Breast epithelium (tissue), 4 donors: ENCODE measurements around the gene IER3. TPM values are rescaled to one million over a fixed set of nuclear protein-coding genes. Genes with fewer than 3 reads are reported as not detected.
"Not testable (repeated sequence)": the region's sequence is repeated elsewhere in the genome, so short reads cannot be mapped to it uniquely, and the experiment has no call there.

Experiments used
- DNase-seq, 2 donors: peaks; one replicate each; pipeline ENCODE4 v3.0.0-alpha.2; 2019; ENCODE audit warnings: low spot score in 2 of 2
- H3K27ac ChIP-seq, 2 donors: fragments of 200-600 bp; sonication (generic) in 1 of 2; one replicate each; pipeline ENCODE4 v1.5.1; 2016 to 2019; ENCODE audit warnings: mild to moderate bottlenecking in 1 of 2
- H3K27me3 ChIP-seq, 2 donors: fragments of 200-600 bp; sonication (generic) in 1 of 2; one replicate each; pipeline versions ENCODE4 v1.5.1 to v1.6.0; 2017 to 2019; ENCODE audit warnings: control low read depth in 1 of 2, mild to moderate bottlenecking in 1 of 2
- H3K36me3 ChIP-seq: fragments of 200-600 bp; one replicate; pipeline ENCODE4 v1.5.1; 2019
- H3K4me1 ChIP-seq, 2 donors: fragments of 200-600 bp; sonication (generic); one replicate each; pipeline ENCODE4 v1.5.1; 2016 to 2019; ENCODE audit warnings: control low read depth in 1 of 2
- H3K4me3 ChIP-seq, 3 donors: fragments of 200-600 bp; sonication (generic); 1 replicate in 2 of 3; 2 replicates in 1 of 3; pipeline ENCODE4 v1.5.1; 2016 to 2019; ENCODE audit warnings: mild to moderate bottlenecking in 3 of 3, moderate library complexity in 2 of 3
- H3K9me3 ChIP-seq, 2 donors: fragments of 200-600 bp; sonication (generic) in 1 of 2; one replicate each; pipeline ENCODE4 v1.5.1; 2016 to 2019; ENCODE audit warnings: control low read depth in 1 of 2
- POLR2A ChIP-seq: fragments of 450-650 bp; IDR thresholded peaks from one replicate; pipeline ENCODE4 v1.6.1; 2016; ENCODE audit warnings: antibody characterized with exemption, mild to moderate bottlenecking, moderate library complexity
- POLR2AphosphoS5 ChIP-seq, 3 donors: sonication (generic); formaldehyde crosslinking; IDR thresholded peaks; one replicate each; pipeline ENCODE4 v1.6.1; 2017; ENCODE audit warnings: antibody characterized with exemption in 3 of 3
- intact Hi-C: fragments of 100-400 bp; cut with DNase I; formaldehyde crosslinking; loops from one replicate; pipeline ENCODE4 v1.15.1; 2023; ENCODE audit warnings: low total_unique reads
- total RNA-seq, 3 donors: library from RNA; depleted of rRNA; stranded (reverse); fragments of >200 nt; gene quantifications; one replicate each; pipeline ENCODE4 v1.1.0, GENCODE V29; 2016
- TF ChIP-seq, protein P1 (sequence below), 3 donors: fragments of 450-650 bp; IDR thresholded peaks; one replicate each; pipeline ENCODE4 v1.5.1; 2016 to 2017; ENCODE audit warnings: antibody characterized with exemption in 3 of 3, mild to moderate bottlenecking in 3 of 3, moderate library complexity in 3 of 3

Gene IER3
- total RNA-seq, 3 donors from 2014 or later = 7.7 to 64.1 (median 20.0) TPM

DNA sequence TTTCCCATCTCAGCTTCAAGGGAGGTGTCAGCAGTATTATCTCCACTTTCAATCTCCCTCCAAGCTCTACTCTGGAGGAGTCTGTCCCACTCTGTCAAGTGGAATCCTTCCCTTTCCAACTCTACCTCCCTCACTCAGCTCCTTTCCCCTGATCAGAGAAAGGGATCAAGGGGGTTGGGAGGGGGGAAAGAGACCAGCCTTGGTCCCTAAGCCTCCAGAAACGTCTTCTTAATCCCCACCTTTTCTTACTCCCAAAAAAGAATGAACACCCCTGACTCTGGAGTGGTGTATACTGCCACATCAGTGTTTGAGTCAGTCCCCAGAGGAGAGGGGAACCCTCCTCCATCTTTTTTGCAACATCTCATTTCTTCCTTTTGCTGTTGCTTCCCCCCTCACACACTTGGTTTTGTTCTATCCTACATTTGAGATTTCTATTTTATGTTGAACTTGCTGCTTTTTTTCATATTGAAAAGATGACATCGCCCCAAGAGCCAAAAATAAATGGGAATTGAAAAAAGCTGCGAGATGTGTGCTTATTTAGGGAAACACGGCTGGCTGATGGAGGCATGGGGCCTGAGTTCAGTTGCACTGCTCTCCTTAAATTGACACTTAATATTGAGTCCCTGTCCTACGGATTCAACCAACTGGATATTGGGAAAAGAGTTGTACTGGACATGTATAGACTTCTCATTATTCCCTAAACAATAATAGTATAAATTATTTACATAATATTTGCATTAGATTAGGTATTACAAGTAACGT lies 19.3 kb downstream of the IER3 start:
- no peak for DNase-seq
- peak overlapping the region; percentile 39 to 88 for H3K27ac ChIP-seq
- intact Hi-C loops = loop anchor here (5.0 kb wide), 2 partner anchors 162 to 168 kb away; partner anchors contain the start of genes GNL1 and PRR3
- H3K36me3 ChIP-seq = no peaks in the 10 kb centered on the region
- no peak for TF ChIP-seq POLR2AphosphoS5 (IDR thresholded peaks at IDR 0.05)
- TF ChIP-seq POLR2A = no peak
- TF ChIP-seq, protein P1, sequence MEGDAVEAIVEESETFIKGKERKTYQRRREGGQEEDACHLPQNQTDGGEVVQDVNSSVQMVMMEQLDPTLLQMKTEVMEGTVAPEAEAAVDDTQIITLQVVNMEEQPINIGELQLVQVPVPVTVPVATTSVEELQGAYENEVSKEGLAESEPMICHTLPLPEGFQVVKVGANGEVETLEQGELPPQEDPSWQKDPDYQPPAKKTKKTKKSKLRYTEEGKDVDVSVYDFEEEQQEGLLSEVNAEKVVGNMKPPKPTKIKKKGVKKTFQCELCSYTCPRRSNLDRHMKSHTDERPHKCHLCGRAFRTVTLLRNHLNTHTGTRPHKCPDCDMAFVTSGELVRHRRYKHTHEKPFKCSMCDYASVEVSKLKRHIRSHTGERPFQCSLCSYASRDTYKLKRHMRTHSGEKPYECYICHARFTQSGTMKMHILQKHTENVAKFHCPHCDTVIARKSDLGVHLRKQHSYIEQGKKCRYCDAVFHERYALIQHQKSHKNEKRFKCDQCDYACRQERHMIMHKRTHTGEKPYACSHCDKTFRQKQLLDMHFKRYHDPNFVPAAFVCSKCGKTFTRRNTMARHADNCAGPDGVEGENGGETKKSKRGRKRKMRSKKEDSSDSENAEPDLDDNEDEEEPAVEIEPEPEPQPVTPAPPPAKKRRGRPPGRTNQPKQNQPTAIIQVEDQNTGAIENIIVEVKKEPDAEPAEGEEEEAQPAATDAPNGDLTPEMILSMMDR (IDR thresholded peaks at IDR 0.05) = no peak
- H3K27me3 ChIP-seq = no peaks in the 10 kb centered on the region
- H3K4me1 ChIP-seq = peaks cover 0 to 3% of the 10 kb centered on the region in 2 donors
- no peak overlapping the region for H3K4me3 ChIP-seq
- H3K9me3 ChIP-seq = no peaks in the 10 kb centered on the region

GRCh38 chr6:30723843-30724741 lies 20.3 kb downstream of the IER3 start:
- H3K27me3 ChIP-seq, DNase-seq, H3K9me3 ChIP-seq, H3K36me3 ChIP-seq, H3K4me1 ChIP-seq: not testable (repeated sequence)
- Histone ChIP-seq H3K4me3 (peak overlapping the region in 1 of 3 donors; percentile 7), H3K27ac (peak overlapping the region; percentile 60 to 88)
- TF ChIP-seq POLR2AphosphoS5 (IDR thresholded peaks at IDR 0.05) = peak in 1 of 3 donors; percentile 17
- intact Hi-C loops = loop anchor here (2.0 to 5.0 kb wide), 2 partner anchors 41 to 167 kb away; partner anchors contain the start of genes GNL1 and PRR3

GRCh38 chr6:30723159-30723842 lies 21.0 kb downstream of the IER3 start:
- H3K4me1 ChIP-seq = not testable (repeated sequence)

DNA sequence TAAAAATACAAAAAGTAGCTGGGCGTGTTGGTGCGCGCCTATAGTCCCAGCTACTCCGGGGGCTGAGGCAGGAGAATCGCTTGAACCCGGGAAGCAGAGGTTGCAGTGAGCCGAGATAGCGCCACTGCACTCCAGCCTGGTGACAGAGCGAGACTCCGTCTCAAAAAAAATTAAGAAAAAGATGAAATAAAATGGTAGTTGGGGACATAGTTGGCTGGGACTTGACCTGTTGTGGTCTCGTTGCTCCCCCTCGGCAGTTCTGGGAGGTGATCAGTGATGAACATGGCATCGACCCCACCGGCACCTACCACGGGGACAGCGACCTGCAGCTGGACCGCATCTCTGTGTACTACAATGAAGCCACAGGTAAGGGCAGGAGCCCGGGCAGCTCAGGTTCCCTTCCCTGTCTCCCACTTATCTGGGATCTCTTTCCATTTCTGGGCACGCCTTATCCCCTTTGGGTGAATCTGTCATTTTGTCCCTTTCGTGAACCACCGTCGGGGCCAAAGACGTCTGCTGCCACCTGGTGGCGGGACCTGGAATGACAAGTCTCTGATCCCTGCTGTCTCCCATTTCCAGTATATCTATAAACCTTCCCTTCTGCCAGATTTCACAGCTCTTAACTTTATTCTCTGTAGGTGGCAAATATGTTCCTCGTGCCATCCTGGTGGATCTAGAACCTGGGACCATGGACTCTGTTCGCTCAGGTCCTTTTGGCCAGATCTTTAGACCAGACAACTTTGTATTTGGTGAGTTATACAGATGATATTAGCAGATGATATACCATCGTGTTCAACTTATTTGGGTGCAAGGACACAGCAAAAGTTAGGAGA lies 21.9 kb downstream of the IER3 start:
- no peaks in the 10 kb centered on the region for H3K36me3 ChIP-seq
- TF ChIP-seq POLR2AphosphoS5 (IDR thresholded peaks at IDR 0.05) (peak; percentile 76 to 87 (median 78)), POLR2A (no peak)
- TF ChIP-seq, protein P1 (IDR thresholded peaks at IDR 0.05) = peak; percentile 99 to 100 (median 99)
- DNase-seq = peak; percentile 83 to 92
- peak overlapping the region; percentile 88 to 94 for H3K27ac ChIP-seq
- H3K27me3 ChIP-seq = no peaks in the 10 kb centered on the region
- H3K4me1 ChIP-seq = peaks cover 3 to 5% of the 10 kb centered on the region in 2 donors
- intact Hi-C loops = loop anchor here (2.0 to 5.0 kb wide), 2 partner anchors 40 to 165 kb away; partner anchors contain the start of genes GNL1 and PRR3
- H3K4me3 ChIP-seq = peak overlapping the region; percentile 67 to 94 (median 93)
- no peaks in the 10 kb centered on the region for H3K9me3 ChIP-seq

More at GRCh38 chr6:30723159-30723842, 21.0 kb downstream of the IER3 start:
- Histone ChIP-seq H3K4me3 (peak overlapping the region in 1 of 3 donors; percentile 7), H3K27ac (peak overlapping the region; percentile 60 to 88)
- not testable (repeated sequence) for H3K36me3 ChIP-seq, H3K9me3 ChIP-seq, DNase-seq, H3K27me3 ChIP-seq
- intact Hi-C loops = loop anchor here (2.0 to 5.0 kb wide), 2 partner anchors 40 to 166 kb away; partner anchors contain the start of genes GNL1 and PRR3

DNA sequence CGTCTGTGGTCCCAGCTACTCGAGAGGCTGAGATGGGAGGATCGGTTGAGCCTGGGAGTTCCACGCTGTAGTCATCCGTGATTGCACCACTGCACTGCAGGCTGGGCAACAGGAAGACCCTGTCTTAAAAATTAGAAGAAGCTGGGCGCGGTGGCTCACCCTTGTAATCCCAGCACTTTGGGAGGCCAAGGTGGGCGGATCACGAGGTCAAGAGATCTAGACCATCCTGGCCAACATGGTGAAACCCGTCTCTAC lies 22.4 kb downstream of the IER3 start:
- peak overlapping the region; percentile 88 to 94 for H3K27ac ChIP-seq
- intact Hi-C loops = loop anchor here (2.0 to 5.0 kb wide), 2 partner anchors 39 to 165 kb away; partner anchors contain the start of genes GNL1 and PRR3
- H3K4me1 ChIP-seq = not testable (repeated sequence)

More for the DNA sequence above, 22.4 kb downstream of the IER3 start:
- H3K27me3 ChIP-seq, DNase-seq, H3K9me3 ChIP-seq, H3K36me3 ChIP-seq: not testable (repeated sequence)
- peak overlapping the region; percentile 67 to 94 (median 93) for H3K4me3 ChIP-seq
